HCT116 (cell line): ENCODE measurements around the gene COQ10A. TPM values are rescaled to one million over a fixed set of nuclear protein-coding genes. Genes with fewer than 3 reads are reported as not detected.

ENCODE experiments used
- ATAC-seq: fragments of 200-7000 bp; cut with Tn5 transposase; 2 replicates; pipeline ENCODE4 v1.9.1; 2020; ENCODE audit warnings: mild to moderate bottlenecking, moderate library complexity
- BruUV-seq: library from RNA; stranded (reverse); fragments of 400-500 nt; replicated peaks from 2 replicates; lab custom pipeline; 2021; lab: Mats Ljungman, UMichigan
- CTCF ChIA-PET: fragments of 300-600 bp; sonication (Branson Sonifier 250); formaldehyde crosslinking; loops from one replicate; lab custom pipeline; 2021; ENCODE audit warnings: antibody characterized with exemption; lab: Charles Lee
- POLR2A ChIA-PET: fragments of 300-600, 350-600 bp; sonication (Branson Sonifier 250); formaldehyde crosslinking; loops from one replicate; lab custom pipeline; 2021; ENCODE audit warnings: antibody characterized with exemption; lab: Charles Lee
- RAD21 ChIA-PET, 2 experiments: fragments of 300-600 bp; sonication (Branson Sonifier 250); formaldehyde crosslinking; loops; one replicate each; lab custom pipeline; 2023; ENCODE audit warnings: low total read pairs in 2 of 2; ENCODE audit not compliant: uncharacterized antibody in 2 of 2, unreplicated experiment in 2 of 2, low non-redundant PET in 1 of 2; lab: Charles Lee
- DNase-seq: peaks from one replicate; pipeline ENCODE4 v3.0.0-alpha.2; 2010; ENCODE audit warnings: low read depth, low spot score
- H2AFZ ChIP-seq: fragments of 200-600 bp; shearing (Covaris generic), sonication (generic); 2 replicates; pipeline ENCODE4 v1.6.1; 2017; ENCODE audit warnings: low read depth, mixed run types, mixed read lengths, antibody characterized with exemption, low read length; ENCODE audit not compliant: poor library complexity, severe bottlenecking
- H3K27ac ChIP-seq: 2 replicates; pipeline ENCODE4 v1.5.1; 2012; ENCODE audit warnings: low read depth, low read length
- H3K27me3 ChIP-seq: fragments of 200-600 bp; sonication (generic); 2 replicates; pipeline ENCODE4 v1.6.1; 2016; ENCODE audit warnings: mixed run types, low read length, mixed read lengths; ENCODE audit not compliant: insufficient read depth
- H3K36me3 ChIP-seq, 2 experiments: fragments of 200-500 bp in 1 of 2; fragments of 200-600 bp in 1 of 2; sonication (Bioruptor generic) in 1 of 2; sonication (generic) in 1 of 2; 2 replicates each; pipeline versions ENCODE4 v1.5.1 to v1.6.1; 2014 to 2016; ENCODE audit warnings: low read length in 2 of 2, inconsistent platforms in 1 of 2, mixed read lengths in 1 of 2, mixed run types in 1 of 2; ENCODE audit not compliant: insufficient read depth in 2 of 2, control insufficient read depth in 1 of 2
- H3K4me1 ChIP-seq, 2 experiments: fragments of 200-600 bp in 1 of 2; sonication (generic) in 1 of 2; 2 replicates each; pipeline versions ENCODE4 v1.5.1 to v1.6.1; 2012 to 2017; ENCODE audit warnings: low read length in 2 of 2, inconsistent platforms in 1 of 2, mild to moderate bottlenecking in 1 of 2, mixed read lengths in 1 of 2, mixed run types in 1 of 2, moderate library complexity in 1 of 2; ENCODE audit not compliant: insufficient read depth in 2 of 2, control insufficient read depth in 1 of 2
- H3K4me2 ChIP-seq: fragments of 200-600 bp; sonication (generic); 2 replicates; pipeline ENCODE4 v1.6.1; 2017; ENCODE audit warnings: mixed run types, low read length, mixed read lengths
- H3K4me3 ChIP-seq, 2 experiments: fragments of 200-600 bp in 1 of 2; sonication (generic) in 1 of 2; replicated peaks in 1 of 2; 2 replicates each; pipeline ENCODE4 v1.5.1; 2011 to 2016; ENCODE audit warnings: low read length in 2 of 2, control low read depth in 1 of 2, low read depth in 1 of 2, mild to moderate bottlenecking in 1 of 2, mixed read lengths in 1 of 2, mixed run types in 1 of 2
- H3K79me2 ChIP-seq: fragments of 200-600 bp; sonication (generic); 2 replicates; pipeline ENCODE4 v1.6.1; 2017; ENCODE audit warnings: mild to moderate bottlenecking, mixed run types, low read length, moderate library complexity, mixed read lengths; ENCODE audit not compliant: insufficient read depth
- H3K9ac ChIP-seq: fragments of 200-600 bp; sonication (generic); 2 replicates; pipeline ENCODE4 v1.6.1; 2016; ENCODE audit warnings: low read length, mixed read lengths
- H3K9me2 ChIP-seq: fragments of 200-600 bp; sonication (generic), shearing (Covaris generic); 2 replicates; pipeline ENCODE4 v1.6.1; 2017; ENCODE audit warnings: mixed run types, mild to moderate bottlenecking, moderate library complexity; ENCODE audit not compliant: insufficient read depth
- H3K9me3 ChIP-seq, 2 experiments: fragments of 200-500 bp in 1 of 2; fragments of 200-600 bp in 1 of 2; sonication (Bioruptor generic) in 1 of 2; sonication (generic) in 1 of 2; 2 replicates each; pipeline ENCODE4 v1.6.1; 2014 to 2017; ENCODE audit warnings: low read length in 2 of 2, mixed read lengths in 2 of 2, inconsistent platforms in 1 of 2, low read depth in 1 of 2, mild to moderate bottlenecking in 1 of 2, mixed run types in 1 of 2, moderate library complexity in 1 of 2; ENCODE audit not compliant: control insufficient read depth in 1 of 2, insufficient read depth in 1 of 2
- H4K20me1 ChIP-seq: fragments of 200-600 bp; sonication (generic), shearing (Covaris generic); 2 replicates; pipeline ENCODE4 v1.6.1; 2017; ENCODE audit warnings: mixed run types, mild to moderate bottlenecking, moderate library complexity; ENCODE audit not compliant: insufficient read depth
- CBX3 ChIP-seq: IDR thresholded peaks from 2 replicates; pipeline ENCODE4 v1.6.1; 2012; ENCODE audit warnings: low read depth
- CTCF ChIP-seq, 3 experiments: fragments of 200-600 bp in 1 of 3; sonication (generic) in 1 of 3; IDR thresholded peaks in 2 of 3; conservative IDR thresholded peaks in 1 of 3; 2 replicates each; pipeline ENCODE4 v1.5.1; 2012 to 2017; ENCODE audit warnings: low read depth in 2 of 3, low read length in 2 of 3, antibody characterized with exemption in 1 of 3, borderline replicate concordance in 1 of 3, control low read depth in 1 of 3, mild to moderate bottlenecking in 1 of 3, mixed read lengths in 1 of 3, mixed run types in 1 of 3, moderate library complexity in 1 of 3; ENCODE audit not compliant: insufficient read depth in 1 of 3
- EGR1 ChIP-seq: IDR thresholded peaks from 2 replicates; pipeline ENCODE4 v1.6.1; 2012; ENCODE audit warnings: low read depth
- EZH2 ChIP-seq: fragments of 200-600 bp; sonication (generic); IDR thresholded peaks from 2 replicates; pipeline ENCODE4 v1.6.1; 2017; ENCODE audit warnings: antibody characterized with exemption, mixed run types
- MAX ChIP-seq: IDR thresholded peaks from 2 replicates; pipeline ENCODE4 v1.6.1; 2012
- POLR2A ChIP-seq: IDR thresholded peaks from 2 replicates; pipeline ENCODE4 v1.7.0; 2011; ENCODE audit warnings: borderline replicate concordance; ENCODE audit not compliant: insufficient read depth, insufficient read length; ENCODE audit errors: extremely low read depth
- POLR2AphosphoS5 ChIP-seq: IDR thresholded peaks from 2 replicates; pipeline ENCODE4 v1.6.1; 2011; ENCODE audit warnings: mild to moderate bottlenecking, low read depth, low read length, moderate library complexity
- RAD21 ChIP-seq: IDR thresholded peaks from 2 replicates; pipeline ENCODE4 v1.6.1; 2012; ENCODE audit warnings: low read depth, mild to moderate bottlenecking
- REST ChIP-seq: IDR thresholded peaks from 2 replicates; pipeline ENCODE4 v1.6.1; 2012; ENCODE audit warnings: low read depth
- SRF ChIP-seq: IDR thresholded peaks from 2 replicates; pipeline ENCODE4 v1.6.1; 2012; ENCODE audit warnings: low read depth
- YY1 ChIP-seq: IDR thresholded peaks from 2 replicates; pipeline ENCODE4 v1.6.1; 2011; ENCODE audit warnings: low read length, low read depth, moderate library complexity, mild to moderate bottlenecking; ENCODE audit not compliant: insufficient replicate concordance; ENCODE audit errors: extremely low read depth
- ZBTB33 ChIP-seq: IDR thresholded peaks from 2 replicates; pipeline ENCODE4 v1.6.1; 2011; ENCODE audit warnings: mild to moderate bottlenecking, low read length, moderate library complexity; ENCODE audit not compliant: insufficient replicate concordance; ENCODE audit errors: extremely low read depth
- ZFX ChIP-seq: fragments of 450-650 bp; IDR thresholded peaks from 2 replicates; pipeline ENCODE4 v1.6.1; 2017
- ZNF274 ChIP-seq: fragments of 200-500 bp; sonication (Bioruptor generic); IDR thresholded peaks from 2 replicates; pipeline ENCODE4 v1.6.1; 2014; ENCODE audit warnings: mild to moderate bottlenecking, low read depth, low read length, inconsistent platforms
- intact Hi-C: fragments of 100-400 bp; cut with micrococcal nuclease; formaldehyde crosslinking; loops from 2 replicates; pipeline ENCODE4 v1.10.0; 2022
- total RNA-seq: library from RNA; stranded (reverse); gene quantifications from one replicate; pipeline ENCODE4 v1.2.1, GENCODE V29; 2021; ENCODE audit not compliant: unreplicated experiment

The COQ10A gene
- total RNA-seq, 1 experiment from 2014 or later, result 11.7 TPM

- TF ChIP-seq CTCF (IDR thresholded peaks at IDR 0.05 in 2 of 3, conservative IDR thresholded peaks at IDR 0.05 in 1 of 3; ENCODE audit: borderline replicate concordance in 1 of 3, insufficient read depth in 1 of 3, low read depth in 2 of 3, low read length in 2 of 3) (peak; percentile 45 to 72 (median 54)), MAX (peak; percentile 72), POLR2AphosphoS5 (peak; percentile 84), ZFX (peak; percentile 59; the same call in 1 of the 2 replicates), EZH2 (no peak)
- TF ChIP-seq, all 23 proteins: peak for 10
Observed at GRCh38 chr12:56266693-56267442, at the start of gene COQ10A (continued).

GRCh38 chr12:56219840-56220239, 46.9 kb upstream of the COQ10A start:
- ChIA-PET RAD21 (no interaction called here), POLR2A (no interaction called here), CTCF (no interaction called here)
- H3K4me1 ChIP-seq, result peaks cover 8 to 28% of the 10 kb centered on the region in 2 experiments; a peak in 3 of 4 replicates
- no peaks in the 10 kb centered on the region for H4K20me1 ChIP-seq
- no peak overlapping the region for H3K9ac ChIP-seq
- DNase-seq, result no peak
- no peak overlapping the region for H3K27ac ChIP-seq
- BruUV-seq, result no TSS peak
- no peaks in the 10 kb centered on the region for H3K27me3 ChIP-seq
- peaks cover 6 to 10% of the 10 kb centered on the region in 2 experiments; a peak in 3 of 4 replicates for H3K36me3 ChIP-seq
- no peak overlapping the region for H2AFZ ChIP-seq
- H3K79me2 ChIP-seq, result peaks cover 15% of the 10 kb centered on the region
- no peak for ATAC-seq
- intact Hi-C loops, result loop anchor here (5.0 kb wide), 1 partner anchor 37 kb away; the partner anchor contains the start of gene ANKRD52
- no peaks in the 10 kb centered on the region for H3K9me3 ChIP-seq
- no peak overlapping the region for H3K4me3 ChIP-seq
- H3K4me2 ChIP-seq, result no peak overlapping the region
- H3K9me2 ChIP-seq, result no peaks in the 10 kb centered on the region
- TF ChIP-seq YY1 (no peak), REST (no peak), RAD21 (no peak), POLR2A (no peak), ZBTB33 (no peak), CBX3 (no peak), POLR2AphosphoS5 (no peak), SRF (no peak), ZNF274 (no peak), EGR1 (no peak)
